ENCODE measurements around the gene ARG2.

ARG2 gene

GRCh38 chr14:67577181-67577808 lies 42.4 kb upstream of the ARG2 start:
- Histone ChIP-seq H3K4me3 (ENCODE audit: low read length) (no peak overlapping the region), H3K27ac (ENCODE audit: low read depth, low read length) (no peak overlapping the region), H3K27me3 (ENCODE audit: insufficient read depth, low read length) (no peaks in the 10 kb centered on the region), H3K9me3 (ENCODE audit: insufficient read depth, low read depth, low read length) (no peaks in the 10 kb centered on the region), H3K4me1 (ENCODE audit: insufficient read depth, low read length) (no peaks in the 10 kb centered on the region), H3K9ac (ENCODE audit: low read depth, low read length) (no peak overlapping the region), H3K36me3 (ENCODE audit: insufficient read depth, low read length) (peaks cover 79% of the 10 kb centered on the region)
- 82% methylated on average over 13 of the region's 13 CpGs for WGBS

DNA sequence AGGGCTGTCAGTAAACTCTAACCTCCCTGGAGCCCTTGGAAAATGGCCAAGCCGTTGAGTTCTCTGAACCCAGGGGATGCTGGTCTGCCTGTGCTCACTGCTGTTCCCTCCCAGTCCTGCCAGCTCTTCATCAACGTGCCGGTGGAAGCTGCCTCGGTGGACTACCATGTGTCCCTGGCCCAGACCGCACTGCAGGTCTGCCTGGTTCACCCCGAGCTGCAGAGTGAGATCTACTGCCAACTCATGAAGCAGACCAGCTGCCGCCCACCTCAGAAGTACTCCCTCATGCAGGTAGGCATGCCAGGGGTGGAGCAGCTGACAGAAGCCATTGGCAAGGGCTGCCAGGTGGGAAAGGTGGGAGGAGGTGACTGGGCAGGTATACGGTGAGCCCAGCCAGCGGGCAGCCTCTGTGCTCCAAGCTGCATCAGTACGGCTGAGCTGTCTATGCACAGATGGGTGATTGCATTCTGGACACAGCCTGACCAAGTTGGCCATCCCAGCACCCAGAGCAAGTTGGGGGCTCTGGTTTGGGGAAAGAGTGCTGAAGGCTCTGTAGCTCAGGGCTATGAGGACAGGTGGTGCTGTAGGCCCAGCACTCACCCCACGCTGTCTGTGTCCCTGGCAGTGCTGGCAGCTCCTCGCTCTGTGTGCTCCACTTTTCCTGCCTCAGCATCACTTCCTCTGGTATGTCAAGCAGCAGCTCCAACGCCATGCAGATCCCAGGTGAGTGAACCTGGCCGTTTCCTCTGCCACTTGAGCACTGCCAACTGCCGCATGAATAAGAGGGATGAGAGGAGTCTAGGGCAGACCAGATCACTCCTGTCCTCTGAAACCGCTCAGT lies 41.6 kb upstream of the ARG2 start:
- Histone ChIP-seq H3K9ac (ENCODE audit: low read depth, low read length) (no peak overlapping the region), H3K9me3 (ENCODE audit: insufficient read depth, low read depth, low read length) (no peaks in the 10 kb centered on the region), H3K27me3 (ENCODE audit: insufficient read depth, low read length) (no peaks in the 10 kb centered on the region), H3K4me3 (ENCODE audit: low read length) (no peak overlapping the region), H3K27ac (ENCODE audit: low read depth, low read length) (no peak overlapping the region), H3K4me1 (ENCODE audit: insufficient read depth, low read length) (no peaks in the 10 kb centered on the region), H3K36me3 (ENCODE audit: insufficient read depth, low read length) (peaks cover 82% of the 10 kb centered on the region)
- WGBS: 96% methylated on average over 16 of the region's 16 CpGs

DNA sequence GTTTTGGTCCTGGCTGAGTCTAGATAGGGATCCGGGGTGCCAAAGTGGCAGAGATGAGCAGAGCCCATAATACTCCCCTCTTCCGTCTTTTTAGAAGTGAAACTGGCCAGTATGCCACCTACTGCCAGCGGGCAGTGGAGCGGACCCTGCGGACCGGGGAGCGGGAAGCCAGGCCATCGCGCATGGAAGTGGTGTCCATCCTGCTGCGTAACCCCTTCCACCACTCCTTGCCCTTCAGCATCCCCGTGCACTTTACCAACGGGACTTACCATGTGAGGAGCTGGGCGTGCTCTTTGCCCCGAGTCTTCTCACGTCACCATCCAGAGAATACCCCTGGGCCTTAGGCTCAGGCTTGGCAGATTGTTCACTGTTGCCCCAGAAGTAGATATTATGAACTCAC lies 40.7 kb upstream of the ARG2 start:
- no peaks in the 10 kb centered on the region for H3K4me1 ChIP-seq (ENCODE audit: insufficient read depth, low read length)
- WGBS: 83% methylated on average over 15 of the region's 15 CpGs
- H3K27me3 ChIP-seq (ENCODE audit: insufficient read depth, low read length): no peaks in the 10 kb centered on the region
- no peaks in the 10 kb centered on the region for H3K9me3 ChIP-seq (ENCODE audit: insufficient read depth, low read depth, low read length)
- peaks cover 80% of the 10 kb centered on the region for H3K36me3 ChIP-seq (ENCODE audit: insufficient read depth, low read length)
- H3K9ac ChIP-seq (ENCODE audit: low read depth, low read length): no peak overlapping the region
- no peak overlapping the region for H3K27ac ChIP-seq (ENCODE audit: low read depth, low read length)
- no peak overlapping the region for H3K4me3 ChIP-seq (ENCODE audit: low read length)

GRCh38 chr14:67579636-67580035 lies 40.1 kb upstream of the ARG2 start:
- H3K27ac ChIP-seq (ENCODE audit: low read depth, low read length): no peak overlapping the region
- H3K4me1 ChIP-seq (ENCODE audit: insufficient read depth, low read length): no peaks in the 10 kb centered on the region
- H3K9me3 ChIP-seq (ENCODE audit: insufficient read depth, low read depth, low read length): no peaks in the 10 kb centered on the region
- H3K36me3 ChIP-seq (ENCODE audit: insufficient read depth, low read length): peaks cover 77% of the 10 kb centered on the region
- H3K4me3 ChIP-seq (ENCODE audit: low read length): no peak overlapping the region
- H3K9ac ChIP-seq (ENCODE audit: low read depth, low read length): no peak overlapping the region
- no peaks in the 10 kb centered on the region for H3K27me3 ChIP-seq (ENCODE audit: insufficient read depth, low read length)
- 93% methylated on average over 7 of the region's 7 CpGs for WGBS

GRCh38 chr14:67580336-67581171 lies 39.2 kb upstream of the ARG2 start:
- H3K9ac ChIP-seq (ENCODE audit: low read depth, low read length): no peak overlapping the region
- H3K4me3 ChIP-seq (ENCODE audit: low read length): no peak overlapping the region
- 93% methylated on average over 11 of the region's 11 CpGs for WGBS
- H3K36me3 ChIP-seq (ENCODE audit: insufficient read depth, low read length): peaks cover 70% of the 10 kb centered on the region
- no peaks in the 10 kb centered on the region for H3K4me1 ChIP-seq (ENCODE audit: insufficient read depth, low read length)
- H3K27ac ChIP-seq (ENCODE audit: low read depth, low read length): no peak overlapping the region
- H3K9me3 ChIP-seq (ENCODE audit: insufficient read depth, low read depth, low read length): no peaks in the 10 kb centered on the region
- no peaks in the 10 kb centered on the region for H3K27me3 ChIP-seq (ENCODE audit: insufficient read depth, low read length)

DNA sequence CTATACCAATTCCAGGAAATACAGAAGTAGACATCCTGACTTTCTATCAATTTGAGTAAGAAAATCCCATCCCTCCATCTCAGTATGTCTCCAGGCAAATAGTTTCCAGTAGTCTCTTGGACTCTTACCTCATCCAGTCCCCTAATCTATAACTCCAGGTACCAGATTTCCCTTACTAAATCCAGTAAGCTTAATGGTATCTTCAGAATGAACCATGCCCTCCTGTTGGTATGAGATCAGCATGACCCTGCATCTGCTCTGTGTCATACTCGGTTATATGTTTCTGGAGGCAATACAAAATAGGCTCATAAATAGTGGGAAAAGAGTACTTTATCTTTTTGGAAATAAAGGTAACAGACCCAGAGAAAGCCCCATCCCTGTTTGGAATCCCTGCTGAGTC lies 38.1 kb upstream of the ARG2 start:
- H3K9ac ChIP-seq (ENCODE audit: low read depth, low read length): no peak overlapping the region
- 92% methylated on average over 1 of the region's 1 CpG for WGBS
- no peaks in the 10 kb centered on the region for H3K27me3 ChIP-seq (ENCODE audit: insufficient read depth, low read length)
- H3K36me3 ChIP-seq (ENCODE audit: insufficient read depth, low read length): peaks cover 70% of the 10 kb centered on the region
- no peak overlapping the region for H3K27ac ChIP-seq (ENCODE audit: low read depth, low read length)
- H3K4me1 ChIP-seq (ENCODE audit: insufficient read depth, low read length): no peaks in the 10 kb centered on the region
- H3K4me3 ChIP-seq (ENCODE audit: low read length): no peak overlapping the region
- no peaks in the 10 kb centered on the region for H3K9me3 ChIP-seq (ENCODE audit: insufficient read depth, low read depth, low read length)

- peaks cover 71% of the 10 kb centered on the region for H3K36me3 ChIP-seq (ENCODE audit: insufficient read depth, low read length)
- H3K27me3 ChIP-seq (ENCODE audit: insufficient read depth, low read length): no peaks in the 10 kb centered on the region
- WGBS: 93% methylated on average over 7 of the region's 7 CpGs
- no peaks in the 10 kb centered on the region for H3K9me3 ChIP-seq (ENCODE audit: insufficient read depth, low read depth, low read length)
- no peak overlapping the region for H3K9ac ChIP-seq (ENCODE audit: low read depth, low read length)
- H3K27ac ChIP-seq (ENCODE audit: low read depth, low read length): no peak overlapping the region
- no peak overlapping the region for H3K4me3 ChIP-seq (ENCODE audit: low read length)
- no peaks in the 10 kb centered on the region for H3K4me1 ChIP-seq (ENCODE audit: insufficient read depth, low read length)
Measured at GRCh38 chr14:67582061-67582460, 37.7 kb upstream of the ARG2 start.

GRCh38 chr14:67583711-67584644 lies 35.7 kb upstream of the ARG2 start:
- Histone ChIP-seq H3K9me3 (ENCODE audit: insufficient read depth, low read depth, low read length) (no peaks in the 10 kb centered on the region), H3K27ac (ENCODE audit: low read depth, low read length) (no peak overlapping the region), H3K9ac (ENCODE audit: low read depth, low read length) (no peak overlapping the region), H3K4me3 (ENCODE audit: low read length) (no peak overlapping the region), H3K4me1 (ENCODE audit: insufficient read depth, low read length) (no peaks in the 10 kb centered on the region), H3K36me3 (ENCODE audit: insufficient read depth, low read length) (peaks cover 76% of the 10 kb centered on the region), H3K27me3 (ENCODE audit: insufficient read depth, low read length) (no peaks in the 10 kb centered on the region)
- 94% methylated on average over 6 of the region's 6 CpGs for WGBS

GRCh38 chr14:67584978-67585377 lies 34.7 kb upstream of the ARG2 start:
- Histone ChIP-seq H3K9me3 (ENCODE audit: insufficient read depth, low read depth, low read length) (no peaks in the 10 kb centered on the region), H3K9ac (ENCODE audit: low read depth, low read length) (no peak overlapping the region)
- 92% methylated on average over 3 of the region's 3 CpGs for WGBS

DNA sequence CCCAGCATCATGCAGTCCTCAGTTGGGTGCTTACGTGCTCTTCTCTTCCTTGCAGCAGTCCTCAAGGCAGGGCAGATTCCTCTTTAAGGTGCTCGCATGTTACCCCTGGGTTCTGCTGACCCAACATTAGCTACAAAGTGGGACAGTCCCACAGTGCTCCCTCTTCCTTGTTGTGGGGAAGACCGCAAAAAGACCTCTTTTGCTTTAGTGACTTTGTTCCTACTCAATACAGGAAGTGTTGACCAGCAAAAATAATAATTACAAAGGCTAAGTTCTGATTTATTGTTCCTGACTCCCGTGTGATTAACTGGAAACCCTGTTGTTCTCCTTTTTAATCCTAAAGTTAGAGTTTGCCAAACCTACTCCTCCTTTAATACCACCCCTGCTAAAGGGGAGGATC lies 33.4 kb upstream of the ARG2 start:
- Histone ChIP-seq H3K4me1 (ENCODE audit: insufficient read depth, low read length) (no peaks in the 10 kb centered on the region), H3K36me3 (ENCODE audit: insufficient read depth, low read length) (peaks cover 65% of the 10 kb centered on the region), H3K27me3 (ENCODE audit: insufficient read depth, low read length) (no peaks in the 10 kb centered on the region), H3K9me3 (ENCODE audit: insufficient read depth, low read depth, low read length) (no peaks in the 10 kb centered on the region), H3K27ac (ENCODE audit: low read depth, low read length) (no peak overlapping the region), H3K9ac (ENCODE audit: low read depth, low read length) (no peak overlapping the region), H3K4me3 (ENCODE audit: low read length) (no peak overlapping the region)
- WGBS: 96% methylated on average over 4 of the region's 4 CpGs

More at GRCh38 chr14:67584978-67585377, 34.7 kb upstream of the ARG2 start:
- H3K4me3 ChIP-seq (ENCODE audit: low read length): no peak overlapping the region
- no peak overlapping the region for H3K27ac ChIP-seq (ENCODE audit: low read depth, low read length)
- H3K27me3 ChIP-seq (ENCODE audit: insufficient read depth, low read length): no peaks in the 10 kb centered on the region
- H3K36me3 ChIP-seq (ENCODE audit: insufficient read depth, low read length): peaks cover 76% of the 10 kb centered on the region
- no peaks in the 10 kb centered on the region for H3K4me1 ChIP-seq (ENCODE audit: insufficient read depth, low read length)

Data from HUES64 (cell line).